Spleen (tissue), 7 donors: Measurements from ENCODE around the gene SESN3.

Experiments used
- POLR2A ChIP-seq, 3 donors: fragments of 450-650 bp; IDR thresholded peaks; one replicate each; pipeline ENCODE4 v1.5.1; 2017; ENCODE audit warnings: antibody characterized with exemption in 3 of 3, mild to moderate bottlenecking in 1 of 3
- POLR2AphosphoS5 ChIP-seq, 3 donors: sonication (generic); formaldehyde crosslinking; IDR thresholded peaks; one replicate each; pipeline ENCODE4 v1.5.1; 2017; ENCODE audit warnings: antibody characterized with exemption in 3 of 3
- TF ChIP-seq, protein P1 (sequence below), 11 experiments: fragments of 200-600 bp in 7 of 11; fragments of 450-650 bp in 4 of 11; sonication (generic) in 4 of 11; IDR thresholded peaks in 8 of 11; conservative IDR thresholded peaks in 3 of 11; 1 replicate in 7 of 11; 2 replicates in 4 of 11; pipeline versions ENCODE4 v1.4.0 to v1.8.0; 2016 to 2021; ENCODE audit warnings: antibody characterized with exemption in 11 of 11, inconsistent platforms in 4 of 11, mild to moderate bottlenecking in 1 of 11
- donor health status: DM: no; HTN: no; CAD: no; lungs with moderate emphysema.
- donor health status: DM: no; HTN: no; CAD: no.
- donor health status: DM: no; HTN: no; CAD: no.

- TF ChIP-seq, protein P1, sequence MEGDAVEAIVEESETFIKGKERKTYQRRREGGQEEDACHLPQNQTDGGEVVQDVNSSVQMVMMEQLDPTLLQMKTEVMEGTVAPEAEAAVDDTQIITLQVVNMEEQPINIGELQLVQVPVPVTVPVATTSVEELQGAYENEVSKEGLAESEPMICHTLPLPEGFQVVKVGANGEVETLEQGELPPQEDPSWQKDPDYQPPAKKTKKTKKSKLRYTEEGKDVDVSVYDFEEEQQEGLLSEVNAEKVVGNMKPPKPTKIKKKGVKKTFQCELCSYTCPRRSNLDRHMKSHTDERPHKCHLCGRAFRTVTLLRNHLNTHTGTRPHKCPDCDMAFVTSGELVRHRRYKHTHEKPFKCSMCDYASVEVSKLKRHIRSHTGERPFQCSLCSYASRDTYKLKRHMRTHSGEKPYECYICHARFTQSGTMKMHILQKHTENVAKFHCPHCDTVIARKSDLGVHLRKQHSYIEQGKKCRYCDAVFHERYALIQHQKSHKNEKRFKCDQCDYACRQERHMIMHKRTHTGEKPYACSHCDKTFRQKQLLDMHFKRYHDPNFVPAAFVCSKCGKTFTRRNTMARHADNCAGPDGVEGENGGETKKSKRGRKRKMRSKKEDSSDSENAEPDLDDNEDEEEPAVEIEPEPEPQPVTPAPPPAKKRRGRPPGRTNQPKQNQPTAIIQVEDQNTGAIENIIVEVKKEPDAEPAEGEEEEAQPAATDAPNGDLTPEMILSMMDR (IDR thresholded peaks at IDR 0.05 in 8 of 11, conservative IDR thresholded peaks at IDR 0.05 in 3 of 11), result no peak
- TF ChIP-seq POLR2A (IDR thresholded peaks at IDR 0.05), result no peak
- TF ChIP-seq POLR2AphosphoS5 (IDR thresholded peaks at IDR 0.05), result no peak
Observed at GRCh38 chr11:95241681-95242081, 10.7 kb upstream of the SESN3 start.
